22Rv1 (cell line): Measurements from ENCODE around the gene KCNJ9.

Experiments
- ZFX ChIP-seq: fragments of 450-650 bp; IDR thresholded peaks from 2 replicates; pipeline ENCODE4 v1.6.1; 2017; ENCODE audit warnings: antibody characterized with exemption, borderline replicate concordance
- TF ChIP-seq, protein P1 (sequence below): fragments of 450-650 bp; IDR thresholded peaks from 2 replicates; pipeline ENCODE4 v1.5.1; 2017; ENCODE audit warnings: mild to moderate bottlenecking

DNA sequence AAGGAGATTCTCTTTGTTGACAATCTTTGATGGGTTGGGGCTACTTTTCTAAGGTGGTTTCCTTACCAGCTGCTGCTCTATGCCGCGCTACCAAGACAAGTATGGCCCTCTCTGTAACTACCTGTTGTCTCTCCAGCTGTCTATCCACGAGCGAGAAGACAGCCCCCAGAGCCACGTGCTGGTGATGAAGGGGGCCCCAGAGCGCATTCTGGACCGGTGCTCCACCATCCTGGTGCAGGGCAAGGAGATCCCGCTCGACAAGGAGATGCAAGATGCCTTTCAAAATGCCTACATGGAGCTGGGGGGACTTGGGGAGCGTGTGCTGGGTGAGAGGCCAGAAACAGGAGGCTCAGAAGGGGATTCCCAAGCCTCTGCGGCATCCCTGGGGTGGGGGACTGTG, 48.6 kb downstream of the KCNJ9 start:
- TF ChIP-seq, protein P1, sequence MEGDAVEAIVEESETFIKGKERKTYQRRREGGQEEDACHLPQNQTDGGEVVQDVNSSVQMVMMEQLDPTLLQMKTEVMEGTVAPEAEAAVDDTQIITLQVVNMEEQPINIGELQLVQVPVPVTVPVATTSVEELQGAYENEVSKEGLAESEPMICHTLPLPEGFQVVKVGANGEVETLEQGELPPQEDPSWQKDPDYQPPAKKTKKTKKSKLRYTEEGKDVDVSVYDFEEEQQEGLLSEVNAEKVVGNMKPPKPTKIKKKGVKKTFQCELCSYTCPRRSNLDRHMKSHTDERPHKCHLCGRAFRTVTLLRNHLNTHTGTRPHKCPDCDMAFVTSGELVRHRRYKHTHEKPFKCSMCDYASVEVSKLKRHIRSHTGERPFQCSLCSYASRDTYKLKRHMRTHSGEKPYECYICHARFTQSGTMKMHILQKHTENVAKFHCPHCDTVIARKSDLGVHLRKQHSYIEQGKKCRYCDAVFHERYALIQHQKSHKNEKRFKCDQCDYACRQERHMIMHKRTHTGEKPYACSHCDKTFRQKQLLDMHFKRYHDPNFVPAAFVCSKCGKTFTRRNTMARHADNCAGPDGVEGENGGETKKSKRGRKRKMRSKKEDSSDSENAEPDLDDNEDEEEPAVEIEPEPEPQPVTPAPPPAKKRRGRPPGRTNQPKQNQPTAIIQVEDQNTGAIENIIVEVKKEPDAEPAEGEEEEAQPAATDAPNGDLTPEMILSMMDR: no peak
- no peak for TF ChIP-seq ZFX
